Lower lobe of right lung (tissue), 2 donors: ENCODE data around the gene RNASE1. TPM values are rescaled to one million over a fixed set of nuclear protein-coding genes. Genes with fewer than 3 reads are reported as not detected.

Experiments used
- ATAC-seq, 2 donors: fragments of 200-7000 bp; cut with Tn5 transposase; one replicate each; pipeline ENCODE4 v1.9.1; 2020 to 2022; ENCODE audit warnings: mild to moderate bottlenecking in 2 of 2, moderate library complexity in 2 of 2
- DNase-seq: peaks from one replicate; pipeline ENCODE4 v3.0.0-alpha.2; 2020
- H3K27ac ChIP-seq: fragments of 200-600 bp; one replicate; pipeline ENCODE4 v1.8.0; 2022
- H3K27me3 ChIP-seq: fragments of 200-600 bp; one replicate; pipeline ENCODE4 v1.8.0; 2022; ENCODE audit warnings: low read depth
- H3K36me3 ChIP-seq: fragments of 200-600 bp; one replicate; pipeline ENCODE4 v1.8.0; 2022; ENCODE audit warnings: mild to moderate bottlenecking
- H3K4me1 ChIP-seq: fragments of 200-600 bp; one replicate; pipeline ENCODE4 v1.8.0; 2022
- H3K4me3 ChIP-seq: fragments of 200-600 bp; one replicate; pipeline ENCODE4 v1.8.0; 2022; ENCODE audit warnings: mild to moderate bottlenecking
- H3K9me3 ChIP-seq: fragments of 200-600 bp; one replicate; pipeline ENCODE4 v1.8.0; 2022
- CTCF ChIP-seq: fragments of 200-600 bp; IDR thresholded peaks from one replicate; pipeline ENCODE4 v1.8.0; 2022; ENCODE audit warnings: antibody characterized with exemption, mild to moderate bottlenecking
- intact Hi-C: fragments of 100-400 bp; cut with DNase I; formaldehyde crosslinking; loops from one replicate; pipeline ENCODE4 v1.11.0; 2022
- total RNA-seq: library from RNA; stranded (reverse); fragmentation: NEBNext Ultra II Directional; extraction: Animal tissue kit (Norgen Biotek cat#: 25700); gene quantifications from one replicate; pipeline ENCODE4 v1.2.1, GENCODE V29; 2021
- donor health status: DM: no; HTN: yes; CAD: no; lungs with severe emphysema.

Gene RNASE1
- total RNA-seq, 1 donor from 2014 or later, result 694 TPM

- peak overlapping the region; percentile 53 for H3K27ac ChIP-seq
- intact Hi-C loops, result no loop called here
- H3K36me3 ChIP-seq, result no peaks in the 10 kb centered on the region
- no peaks in the 10 kb centered on the region for H3K27me3 ChIP-seq
- no peak overlapping the region for H3K4me3 ChIP-seq
- ATAC-seq, result peak in 1 of 2 donors; percentile 59
- peaks cover 29% of the 10 kb centered on the region for H3K4me1 ChIP-seq
- no peak for TF ChIP-seq CTCF
- H3K9me3 ChIP-seq, result no peaks in the 10 kb centered on the region
- no peak for DNase-seq
Observed at GRCh38 chr14:20790464-20791116, 12.1 kb downstream of the RNASE1 start.

- Histone ChIP-seq H3K27ac (peak overlapping the region; percentile 53), H3K4me1 (peaks cover 29% of the 10 kb centered on the region), H3K36me3 (no peaks in the 10 kb centered on the region), H3K4me3 (no peak overlapping the region), H3K9me3 (no peaks in the 10 kb centered on the region), H3K27me3 (no peaks in the 10 kb centered on the region)
- no peak for TF ChIP-seq CTCF
- DNase-seq (no peak), ATAC-seq (peak; percentile 74 to 84)
- intact Hi-C loops, result no loop called here
Observed at GRCh38 chr14:20789230-20789813, 13.3 kb downstream of the RNASE1 start.

- Histone ChIP-seq H3K27ac (no peak overlapping the region), H3K4me1 (peaks cover 43% of the 10 kb centered on the region), H3K36me3 (no peaks in the 10 kb centered on the region), H3K4me3 (no peak overlapping the region), H3K9me3 (no peaks in the 10 kb centered on the region), H3K27me3 (no peaks in the 10 kb centered on the region)
- DNase-seq (no peak), ATAC-seq (no peak)
- intact Hi-C loops, result no loop called here
- TF ChIP-seq CTCF, result no peak
Observed at GRCh38 chr14:20787025-20787424, 15.6 kb downstream of the RNASE1 start.

- no peaks in the 10 kb centered on the region for H3K36me3 ChIP-seq
- no peak for DNase-seq
- H3K4me3 ChIP-seq, result peak overlapping the region; percentile 41
Observed at GRCh38 chr14:20782280-20782890, 20.3 kb downstream of the RNASE1 start.

GRCh38 chr14:20781803-20782202 lies 20.8 kb downstream of the RNASE1 start:
- peak; percentile 28 to 37 for ATAC-seq
- no peak for TF ChIP-seq CTCF
- intact Hi-C loops, result no loop called here
- H3K9me3 ChIP-seq, result no peaks in the 10 kb centered on the region
- H3K4me1 ChIP-seq, result peaks cover 21% of the 10 kb centered on the region
- peak overlapping the region; percentile 41 for H3K4me3 ChIP-seq
- DNase-seq, result no peak
- no peaks in the 10 kb centered on the region for H3K36me3 ChIP-seq
- H3K27me3 ChIP-seq, result no peaks in the 10 kb centered on the region
- H3K27ac ChIP-seq, result peak overlapping the region; percentile 78

More at GRCh38 chr14:20782280-20782890, 20.3 kb downstream of the RNASE1 start:
- peak; percentile 76 to 84 for ATAC-seq
- Histone ChIP-seq H3K27me3 (no peaks in the 10 kb centered on the region), H3K4me1 (peaks cover 21% of the 10 kb centered on the region), H3K27ac (peak overlapping the region; percentile 78), H3K9me3 (no peaks in the 10 kb centered on the region)
- TF ChIP-seq CTCF, result no peak
- intact Hi-C loops, result no loop called here
